ENCODE measurements around the gene EIPR1. TPM values are rescaled to one million over a fixed set of nuclear protein-coding genes. Genes with fewer than 3 reads are reported as not detected.

The EIPR1 gene
- total RNA-seq, 1 experiment from 2014 or later: 40.4 TPM

DNA sequence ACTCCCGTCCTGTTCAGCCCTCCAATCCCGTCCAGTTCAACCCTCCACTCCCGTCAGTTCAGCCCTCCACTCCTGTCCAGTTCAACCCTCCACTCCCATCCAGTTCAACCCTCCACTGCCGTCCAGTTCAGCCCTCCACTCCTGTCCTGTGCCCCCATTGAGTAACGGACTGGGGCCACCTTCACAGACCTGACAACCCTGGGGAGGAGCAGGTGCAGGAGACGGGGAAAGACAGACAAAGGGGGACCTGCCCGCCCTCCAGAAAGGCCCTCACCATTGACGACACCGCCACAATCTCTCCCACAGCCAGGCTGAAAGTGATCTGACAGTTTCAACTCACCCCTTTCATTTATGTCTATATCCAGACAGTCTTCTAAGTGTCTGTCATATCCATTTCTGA lies 72.2 kb downstream of the EIPR1 start:
- H3K4me2 ChIP-seq: no peak overlapping the region
- TF ChIP-seq, protein P1, sequence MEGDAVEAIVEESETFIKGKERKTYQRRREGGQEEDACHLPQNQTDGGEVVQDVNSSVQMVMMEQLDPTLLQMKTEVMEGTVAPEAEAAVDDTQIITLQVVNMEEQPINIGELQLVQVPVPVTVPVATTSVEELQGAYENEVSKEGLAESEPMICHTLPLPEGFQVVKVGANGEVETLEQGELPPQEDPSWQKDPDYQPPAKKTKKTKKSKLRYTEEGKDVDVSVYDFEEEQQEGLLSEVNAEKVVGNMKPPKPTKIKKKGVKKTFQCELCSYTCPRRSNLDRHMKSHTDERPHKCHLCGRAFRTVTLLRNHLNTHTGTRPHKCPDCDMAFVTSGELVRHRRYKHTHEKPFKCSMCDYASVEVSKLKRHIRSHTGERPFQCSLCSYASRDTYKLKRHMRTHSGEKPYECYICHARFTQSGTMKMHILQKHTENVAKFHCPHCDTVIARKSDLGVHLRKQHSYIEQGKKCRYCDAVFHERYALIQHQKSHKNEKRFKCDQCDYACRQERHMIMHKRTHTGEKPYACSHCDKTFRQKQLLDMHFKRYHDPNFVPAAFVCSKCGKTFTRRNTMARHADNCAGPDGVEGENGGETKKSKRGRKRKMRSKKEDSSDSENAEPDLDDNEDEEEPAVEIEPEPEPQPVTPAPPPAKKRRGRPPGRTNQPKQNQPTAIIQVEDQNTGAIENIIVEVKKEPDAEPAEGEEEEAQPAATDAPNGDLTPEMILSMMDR (conservative IDR thresholded peaks at IDR 0.05): no peak
- TF ChIP-seq EZH2 (IDR thresholded peaks at IDR 0.05; ENCODE audit: low read depth): no peak
- ChIA-PET POLR2A (ENCODE audit: unreplicated experiment) (no interaction called here), CTCF (no interaction called here)
- no peaks in the 10 kb centered on the region for H3K36me3 ChIP-seq (ENCODE audit: low read depth)
- no peaks in the 10 kb centered on the region for H3K4me1 ChIP-seq (replicated peaks; ENCODE audit: insufficient read depth)
- no peak overlapping the region for H3K27ac ChIP-seq
- no peaks in the 10 kb centered on the region for H3K9me2 ChIP-seq (ENCODE audit: insufficient read depth)
- H3F3A ChIP-seq (ENCODE audit: insufficient read depth, low read depth): no peaks in the 10 kb centered on the region
- no peak overlapping the region for H3K4me3 ChIP-seq
- BruUV-seq (replicated peaks): no TSS peak
- peaks cover 5% of the 10 kb centered on the region for H3K79me2 ChIP-seq (ENCODE audit: low read depth)
- H3K9me3 ChIP-seq (ENCODE audit: insufficient read depth, low read depth): no peaks in the 10 kb centered on the region
- intact Hi-C loops (cut with micrococcal nuclease; ENCODE audit: unreplicated experiment): no loop called here
- H2AFZ ChIP-seq: no peak overlapping the region
- H3K27me3 ChIP-seq (ENCODE audit: insufficient read depth, low read depth): no peaks in the 10 kb centered on the region
- DNase-seq: no peak
- H4K20me1 ChIP-seq (ENCODE audit: insufficient read depth): peaks cover 24% of the 10 kb centered on the region

DNA sequence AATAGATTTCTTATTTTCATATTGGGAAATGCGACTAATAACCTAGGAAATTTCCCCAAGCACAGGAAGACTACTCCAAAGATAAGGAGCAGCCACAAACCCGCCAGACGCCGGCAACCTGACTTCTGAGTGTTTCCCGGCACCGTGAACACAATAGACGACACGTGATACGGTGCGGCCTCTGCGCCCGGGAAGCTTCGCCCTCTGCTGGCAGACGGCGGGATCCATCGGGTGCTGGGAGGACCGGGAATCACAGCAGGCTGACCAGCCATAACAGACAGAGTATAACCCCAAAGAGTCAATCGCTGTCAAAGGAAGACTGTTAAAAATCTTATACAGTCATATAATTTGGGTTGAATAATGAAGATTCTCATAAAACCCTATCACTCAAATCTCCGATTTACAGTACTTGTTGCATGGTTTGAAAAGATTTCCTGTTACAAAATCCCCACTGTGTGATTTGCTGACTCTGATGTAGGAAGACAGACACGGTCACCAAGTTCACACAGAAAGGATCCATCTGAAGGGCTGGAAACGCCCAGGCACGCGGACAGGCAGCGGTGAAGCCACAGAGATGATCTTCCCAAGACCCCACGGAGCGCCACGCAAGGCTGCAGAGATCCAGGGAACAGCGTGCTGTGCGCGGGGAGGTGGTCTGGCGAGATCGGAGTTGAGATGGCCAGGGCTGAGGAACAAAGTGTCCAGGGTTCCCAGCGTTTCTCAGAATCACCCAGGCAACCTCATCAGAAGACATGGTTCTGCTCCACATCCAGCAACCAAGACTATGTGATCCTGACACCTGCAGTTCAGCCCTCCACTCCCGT lies 73.8 kb downstream of the EIPR1 start:
- ChIA-PET POLR2A (ENCODE audit: unreplicated experiment) (no interaction called here), CTCF (no interaction called here)
- Histone ChIP-seq H3K4me1 (replicated peaks; ENCODE audit: insufficient read depth) (no peaks in the 10 kb centered on the region), H2AFZ (no peak overlapping the region), H3K27me3 (ENCODE audit: insufficient read depth, low read depth) (no peaks in the 10 kb centered on the region), H3F3A (ENCODE audit: insufficient read depth, low read depth) (no peaks in the 10 kb centered on the region), H3K9me3 (ENCODE audit: insufficient read depth, low read depth) (no peaks in the 10 kb centered on the region), H3K36me3 (ENCODE audit: low read depth) (no peaks in the 10 kb centered on the region), H4K20me1 (ENCODE audit: insufficient read depth) (peaks cover 25% of the 10 kb centered on the region), H3K4me3 (no peak overlapping the region), H3K9me2 (ENCODE audit: insufficient read depth) (no peaks in the 10 kb centered on the region), H3K4me2 (peak overlapping the region; percentile 35; the same call in 1 of the 2 replicates), H3K79me2 (ENCODE audit: low read depth) (peaks cover 5% of the 10 kb centered on the region), H3K27ac (no peak overlapping the region)
- intact Hi-C loops (cut with micrococcal nuclease; ENCODE audit: unreplicated experiment): no loop called here
- no TSS peak for BruUV-seq (replicated peaks)
- TF ChIP-seq EZH2 (IDR thresholded peaks at IDR 0.05; ENCODE audit: low read depth): no peak
- TF ChIP-seq, protein P1 (conservative IDR thresholded peaks at IDR 0.05): peak; percentile 89
- DNase-seq: peak; percentile 44 to 76

DNA sequence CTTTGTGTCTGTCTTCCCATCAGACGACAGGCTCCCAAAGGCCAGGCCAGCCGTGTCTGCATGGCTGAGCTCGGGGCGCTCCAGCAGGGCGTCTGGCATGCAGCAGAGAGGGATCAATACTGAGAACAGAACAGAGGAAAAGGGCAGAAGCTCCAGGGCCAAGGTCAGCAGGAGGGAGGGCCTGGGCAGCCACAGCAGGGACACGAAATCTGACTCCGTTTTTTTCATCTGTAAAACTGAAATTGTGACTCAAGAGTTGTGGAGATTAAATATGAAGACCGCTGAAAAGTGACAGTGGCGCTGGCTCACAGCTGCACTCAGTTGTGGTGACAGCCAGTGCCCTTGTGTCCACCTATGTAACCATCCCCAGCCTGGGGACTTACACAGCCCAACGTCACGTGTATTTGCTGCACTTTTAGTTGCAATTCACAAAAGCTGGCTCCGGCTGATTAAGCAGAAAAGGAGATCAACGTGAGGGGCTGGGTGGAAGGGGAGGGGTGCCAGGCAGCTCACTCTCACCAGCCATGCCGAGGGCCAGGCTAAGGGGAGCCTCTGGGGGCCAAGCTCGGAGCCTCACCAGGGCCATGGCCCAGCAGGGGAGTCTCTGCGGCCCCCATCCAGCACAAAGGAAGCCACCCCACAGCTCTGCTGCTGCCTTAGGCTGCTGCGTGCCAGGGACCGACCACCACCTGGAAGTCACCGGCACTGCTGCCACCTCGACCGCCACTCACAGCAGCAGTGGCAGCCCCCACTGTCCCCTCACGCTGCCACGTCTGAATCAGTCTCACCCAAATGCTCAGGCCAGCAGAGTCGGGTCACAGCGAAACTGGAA lies 74.7 kb downstream of the EIPR1 start:
- intact Hi-C loops (cut with micrococcal nuclease; ENCODE audit: unreplicated experiment): no loop called here
- ChIA-PET POLR2A (ENCODE audit: unreplicated experiment) (no interaction called here), CTCF (no interaction called here)
- Histone ChIP-seq H3K9me3 (ENCODE audit: insufficient read depth, low read depth) (no peaks in the 10 kb centered on the region), H2AFZ (no peak overlapping the region), H3F3A (ENCODE audit: insufficient read depth, low read depth) (no peaks in the 10 kb centered on the region), H3K4me3 (no peak overlapping the region), H3K27me3 (ENCODE audit: insufficient read depth, low read depth) (no peaks in the 10 kb centered on the region), H3K4me1 (replicated peaks; ENCODE audit: insufficient read depth) (no peaks in the 10 kb centered on the region), H3K27ac (no peak overlapping the region), H3K4me2 (peak overlapping the region; percentile 35; the same call in 1 of the 2 replicates), H4K20me1 (ENCODE audit: insufficient read depth) (peaks cover 21% of the 10 kb centered on the region), H3K9me2 (ENCODE audit: insufficient read depth) (no peaks in the 10 kb centered on the region), H3K79me2 (ENCODE audit: low read depth) (peaks cover 5% of the 10 kb centered on the region), H3K36me3 (ENCODE audit: low read depth) (no peaks in the 10 kb centered on the region)
- TF ChIP-seq, protein P1 (conservative IDR thresholded peaks at IDR 0.05): no peak
- TF ChIP-seq EZH2 (IDR thresholded peaks at IDR 0.05; ENCODE audit: low read depth): no peak
- no peak for DNase-seq
- no TSS peak for BruUV-seq (replicated peaks)
